Stimulated activated effector memory CD8-positive, alpha-beta T cell treated with anti-CD3 and anti-CD28 coated beads, Interleukin-12 subunit alpha, Interleukin-12 subunit beta, amount 100 ng/mL, for 72 hours (primary cell): ENCODE data around the gene NOX1.
"Not testable (repeated sequence)": the region's sequence is repeated elsewhere in the genome, so short reads cannot be mapped to it uniquely, and the experiment has no call there.

Experiments used
- ATAC-seq: fragments of 150-1000 bp; cut with Tn5 transposase; 2 replicates; pipeline ENCODE4 v1.10.0; 2021
- DNase-seq, 2 donors: peaks; one replicate each; pipeline ENCODE4 v3.0.0; 2021 to 2022; ENCODE audit warnings: low spot score in 2 of 2
- H3K27ac Mint-ChIP-seq: one replicate; pipeline ENCODE4 v1.8.0; 2022; ENCODE audit warnings: mild to moderate bottlenecking, mixed read lengths
- H3K36me3 Mint-ChIP-seq: one replicate; pipeline ENCODE4 v1.8.0; 2022; ENCODE audit warnings: mild to moderate bottlenecking, mixed read lengths
- H3K4me1 Mint-ChIP-seq: one replicate; pipeline ENCODE4 v1.8.0; 2022; ENCODE audit warnings: mixed read lengths
- H3K4me3 Mint-ChIP-seq: one replicate; pipeline ENCODE4 v1.8.0; 2022; ENCODE audit warnings: mild to moderate bottlenecking, mixed read lengths
- H3K9me3 Mint-ChIP-seq: one replicate; pipeline ENCODE4 v1.8.0; 2022; ENCODE audit warnings: mixed read lengths

The NOX1 gene

GRCh38 chrX:100850317-100850716 lies 23.8 kb downstream of the NOX1 start:
- Mint-ChIP-seq H3K27ac (no peak overlapping the region), H3K9me3 (no peaks in the 10 kb centered on the region), H3K36me3 (no peaks in the 10 kb centered on the region), H3K4me3 (no peak overlapping the region), H3K4me1 (no peaks in the 10 kb centered on the region)
- DNase-seq (no peak), ATAC-seq (no peak)

- peak overlapping the region; percentile 57 for H3K4me3 Mint-ChIP-seq
- ATAC-seq = peak; percentile 43
- H3K27ac Mint-ChIP-seq = peak overlapping the region; percentile 94
- no peak for DNase-seq
- H3K9me3 Mint-ChIP-seq = no peaks in the 10 kb centered on the region
- peaks cover 21% of the 10 kb centered on the region for H3K4me1 Mint-ChIP-seq
- peaks cover 93% of the 10 kb centered on the region for H3K36me3 Mint-ChIP-seq
These were observed 42.8 kb downstream of the NOX1 start for GRCh38 chrX:100831219-100831946.

- peak overlapping the region; percentile 94 for H3K27ac Mint-ChIP-seq
- no peak for DNase-seq
- peaks cover 96% of the 10 kb centered on the region for H3K36me3 Mint-ChIP-seq
- peak overlapping the region; percentile 57 for H3K4me3 Mint-ChIP-seq
- peaks cover 21% of the 10 kb centered on the region for H3K4me1 Mint-ChIP-seq
- H3K9me3 Mint-ChIP-seq = no peaks in the 10 kb centered on the region
- no peak for ATAC-seq
These were observed 43.6 kb downstream of the NOX1 start for GRCh38 chrX:100830547-100830946.

- no peaks in the 10 kb centered on the region for H3K9me3 Mint-ChIP-seq
- H3K36me3 Mint-ChIP-seq = peaks cover 96% of the 10 kb centered on the region
- DNase-seq = no peak
- peak overlapping the region; percentile 57 for H3K4me3 Mint-ChIP-seq
- peak overlapping the region; percentile 94 for H3K27ac Mint-ChIP-seq
- peaks cover 21% of the 10 kb centered on the region for H3K4me1 Mint-ChIP-seq
- ATAC-seq = no peak
These were observed 44.0 kb downstream of the NOX1 start for GRCh38 chrX:100830143-100830542.

GRCh38 chrX:100829730-100830129 lies 44.4 kb downstream of the NOX1 start:
- Mint-ChIP-seq H3K9me3 (no peaks in the 10 kb centered on the region), H3K27ac (peak overlapping the region; percentile 94), H3K36me3 (peaks cover 96% of the 10 kb centered on the region), H3K4me1 (peaks cover 21% of the 10 kb centered on the region), H3K4me3 (peak overlapping the region; percentile 57)
- ATAC-seq (peak; percentile 93), DNase-seq (peak in 1 of 2 donors; percentile 49)

GRCh38 chrX:100819837-100820666 lies 54.1 kb downstream of the NOX1 start, which contains the start of gene CSTF2:
Gene CSTF2, plus strand, starts transcription at chrX:100820391. Its CDS starts 26 bp downstream, at chrX:100820417.
- ATAC-seq (peak; percentile 100), DNase-seq (peak; percentile 51 to 83)
- H3K36me3 Mint-ChIP-seq = peaks cover 36% of the 10 kb centered on the region
- peaks cover 8% of the 10 kb centered on the region for H3K4me1 Mint-ChIP-seq
- H3K9me3 Mint-ChIP-seq = no peaks in the 10 kb centered on the region
- peak within 1 kb of the TSS; percentile 94 for H3K27ac Mint-ChIP-seq
- H3K4me3 Mint-ChIP-seq = peak within 1 kb of the TSS; percentile 83

- H3K36me3 Mint-ChIP-seq = peaks cover 30% of the 10 kb centered on the region
- peak overlapping the region; percentile 83 for H3K4me3 Mint-ChIP-seq
- H3K27ac Mint-ChIP-seq = peak overlapping the region; percentile 94
- ATAC-seq (no peak), DNase-seq (no peak)
- peaks cover 8% of the 10 kb centered on the region for H3K4me1 Mint-ChIP-seq
- no peaks in the 10 kb centered on the region for H3K9me3 Mint-ChIP-seq
These were observed 54.7 kb downstream of the NOX1 start for GRCh38 chrX:100819534-100819836.

- no peak for ATAC-seq
- DNase-seq = no peak
- H3K4me3 Mint-ChIP-seq = no peak overlapping the region
- H3K9me3 Mint-ChIP-seq = no peaks in the 10 kb centered on the region
- H3K4me1 Mint-ChIP-seq = peaks cover 8% of the 10 kb centered on the region
- H3K27ac Mint-ChIP-seq = no peak overlapping the region
- H3K36me3 Mint-ChIP-seq = peaks cover 9% of the 10 kb centered on the region
These were observed 56.8 kb downstream of the NOX1 start for GRCh38 chrX:100817340-100817739.

GRCh38 chrX:100812216-100813158 lies 61.7 kb downstream of the NOX1 start:
- H3K27ac Mint-ChIP-seq = no peak overlapping the region
- no peaks in the 10 kb centered on the region for H3K36me3 Mint-ChIP-seq
- DNase-seq (no peak), ATAC-seq (no peak)
- no peaks in the 10 kb centered on the region for H3K9me3 Mint-ChIP-seq
- H3K4me3 Mint-ChIP-seq = no peak overlapping the region
- H3K4me1 Mint-ChIP-seq = no peaks in the 10 kb centered on the region

- not testable (repeated sequence) for H3K4me3 Mint-ChIP-seq, ATAC-seq, H3K27ac Mint-ChIP-seq, H3K4me1 Mint-ChIP-seq, DNase-seq, H3K36me3 Mint-ChIP-seq, H3K9me3 Mint-ChIP-seq
These were observed 65.9 kb downstream of the NOX1 start for GRCh38 chrX:100808265-100808664.

- no peak for DNase-seq
- peaks cover 3% of the 10 kb centered on the region for H3K9me3 Mint-ChIP-seq
- no peak overlapping the region for H3K4me3 Mint-ChIP-seq
- H3K27ac Mint-ChIP-seq = no peak overlapping the region
- no peaks in the 10 kb centered on the region for H3K4me1 Mint-ChIP-seq
- no peaks in the 10 kb centered on the region for H3K36me3 Mint-ChIP-seq
- ATAC-seq = no peak
These were observed 69.4 kb downstream of the NOX1 start for GRCh38 chrX:100804780-100805179.

GRCh38 chrX:100802843-100803242 lies 71.3 kb downstream of the NOX1 start:
- no peaks in the 10 kb centered on the region for H3K36me3 Mint-ChIP-seq
- H3K4me3 Mint-ChIP-seq = no peak overlapping the region
- no peak for ATAC-seq
- peaks cover 3% of the 10 kb centered on the region for H3K9me3 Mint-ChIP-seq
- no peak for DNase-seq
- no peaks in the 10 kb centered on the region for H3K4me1 Mint-ChIP-seq
- no peak overlapping the region for H3K27ac Mint-ChIP-seq

- Mint-ChIP-seq H3K36me3 (no peaks in the 10 kb centered on the region), H3K4me1 (no peaks in the 10 kb centered on the region)
- ATAC-seq = no peak
These were observed 75.5 kb downstream of the NOX1 start for GRCh38 chrX:100798484-100799214.

GRCh38 chrX:100797359-100797758 lies 76.8 kb downstream of the NOX1 start:
- H3K9me3 Mint-ChIP-seq = no peaks in the 10 kb centered on the region
- H3K27ac Mint-ChIP-seq = no peak overlapping the region
- DNase-seq (no peak), ATAC-seq (no peak)
- H3K4me1 Mint-ChIP-seq = no peaks in the 10 kb centered on the region
- no peaks in the 10 kb centered on the region for H3K36me3 Mint-ChIP-seq
- no peak overlapping the region for H3K4me3 Mint-ChIP-seq

More at GRCh38 chrX:100798484-100799214, 75.5 kb downstream of the NOX1 start:
- H3K9me3 Mint-ChIP-seq = no peaks in the 10 kb centered on the region
- H3K27ac Mint-ChIP-seq = no peak overlapping the region
- H3K4me3 Mint-ChIP-seq = no peak overlapping the region
- no peak for DNase-seq
